ENCODE measurements around the gene EPB41L3. TPM values are rescaled to one million over a fixed set of nuclear protein-coding genes. Genes with fewer than 3 reads are reported as not detected.

Gene EPB41L3
- total RNA-seq, 1 experiment from 2014 or later: 0.36 TPM

GRCh38 chr18:5463390-5463789 lies 80.4 kb downstream of the EPB41L3 start:
- H3K27ac ChIP-seq (ENCODE audit: low read length): no peak overlapping the region
- H3K27me3 ChIP-seq (ENCODE audit: control insufficient read depth, insufficient read depth, low read length): no peaks in the 10 kb centered on the region
- in situ Hi-C loops (cut with HindIII; ENCODE audit: low pct_unique_long_range_greater_than_20kb, low sequenced_read_pairs): no loop called here
- CTCF ChIA-PET: no interaction called here
- no peaks in the 10 kb centered on the region for H3K4me1 ChIP-seq (ENCODE audit: control insufficient read depth, insufficient read depth, low read length)
- BruUV-seq (replicated peaks): no TSS peak
- H3K36me3 ChIP-seq (ENCODE audit: control insufficient read depth, insufficient read depth, low read length): no peaks in the 10 kb centered on the region
- H3K9me3 ChIP-seq (ENCODE audit: control insufficient read depth, insufficient read depth, low read depth, low read length): no peaks in the 10 kb centered on the region
- ATAC-seq (no peak), DNase-seq (ENCODE audit: low read depth, low spot score) (no peak)
- POLR2A ChIA-PET: no interaction called here
- H3K4me3 ChIP-seq (ENCODE audit: low read depth in 2 of 2, low read length in 2 of 2): no peak overlapping the region
- TF ChIP-seq POLR2AphosphoS5 (IDR thresholded peaks at IDR 0.05; ENCODE audit: low read depth, low read length) (no peak), TCF7L2 (IDR thresholded peaks at IDR 0.05; ENCODE audit: low read depth, low read length) (no peak), SIN3A (IDR thresholded peaks at IDR 0.05; ENCODE audit: borderline replicate concordance, insufficient read depth, low read depth, low read length) (no peak), REST (IDR thresholded peaks at IDR 0.05; ENCODE audit: insufficient read depth in 1 of 2, low read depth in 2 of 2, low read length in 1 of 2) (no peak), CTCF (IDR thresholded peaks at IDR 0.05) (no peak)
- intact Hi-C loops (cut with micrococcal nuclease; ENCODE audit: unreplicated experiment): no loop called here

DNA sequence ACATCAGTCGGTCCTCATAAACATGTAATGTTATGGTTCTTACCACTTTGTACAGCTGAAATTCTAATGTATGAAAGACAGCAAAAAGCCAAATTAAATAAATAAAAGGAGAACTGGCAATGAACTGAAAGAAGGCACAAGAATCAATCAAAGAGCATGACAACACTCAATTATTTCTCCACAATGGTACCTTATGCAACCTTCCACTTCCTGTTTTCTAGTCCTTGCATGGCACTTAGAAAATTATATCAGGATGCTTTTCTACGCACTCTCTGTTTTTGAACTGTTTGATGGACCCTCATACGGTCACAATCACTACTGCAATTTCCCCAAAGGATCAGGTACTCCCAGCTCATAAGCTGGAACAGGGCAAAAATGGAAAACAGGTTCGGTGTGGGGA lies 81.6 kb downstream of the EPB41L3 start:
- TF ChIP-seq CTCF (IDR thresholded peaks at IDR 0.05) (no peak), REST (IDR thresholded peaks at IDR 0.05; ENCODE audit: insufficient read depth in 1 of 2, low read depth in 2 of 2, low read length in 1 of 2) (no peak)
- no peaks in the 10 kb centered on the region for H3K36me3 ChIP-seq (ENCODE audit: control insufficient read depth, insufficient read depth, low read length)
- no peak for DNase-seq (ENCODE audit: low read depth, low spot score)
- intact Hi-C loops (cut with micrococcal nuclease; ENCODE audit: unreplicated experiment) (no loop called here), in situ Hi-C loops (cut with HindIII; ENCODE audit: low pct_unique_long_range_greater_than_20kb, low sequenced_read_pairs) (no loop called here)
- no peaks in the 10 kb centered on the region for H3K27me3 ChIP-seq (ENCODE audit: control insufficient read depth, insufficient read depth, low read length)
- H3K4me1 ChIP-seq (ENCODE audit: control insufficient read depth, insufficient read depth, low read length): no peaks in the 10 kb centered on the region
- no peak overlapping the region for H3K4me3 ChIP-seq (ENCODE audit: low read depth in 2 of 2, low read length in 2 of 2)
- no peak for ATAC-seq
- H3K9me3 ChIP-seq (ENCODE audit: control insufficient read depth, insufficient read depth, low read depth, low read length): no peaks in the 10 kb centered on the region
- no TSS peak for BruUV-seq (replicated peaks)
- CTCF ChIA-PET: no interaction called here
- POLR2A ChIA-PET: no interaction called here
- H3K27ac ChIP-seq (ENCODE audit: low read length): no peak overlapping the region
